ENCODE measurements around the gene SLC10A3.

DNA sequence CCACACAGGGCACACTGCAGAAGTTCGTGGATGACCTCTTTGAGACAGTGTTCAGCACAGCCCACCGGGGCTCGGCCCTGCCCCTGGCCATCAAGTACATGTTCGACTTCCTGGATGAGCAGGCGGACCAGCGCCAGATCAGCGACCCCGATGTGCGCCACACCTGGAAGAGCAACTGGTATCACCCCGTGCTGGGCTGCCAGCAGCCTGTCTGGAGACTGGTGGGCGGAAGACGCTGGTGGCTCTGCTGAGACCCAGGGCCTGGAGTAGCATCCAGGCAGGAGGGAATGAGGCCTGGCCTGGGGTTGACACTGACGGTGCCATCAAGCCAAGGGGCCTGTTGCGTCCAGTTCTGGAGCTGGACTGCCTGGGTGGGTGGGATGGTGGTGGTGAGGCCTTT lies 20.0 kb downstream of the SLC10A3 start:
- TF ChIP-seq, protein P1, sequence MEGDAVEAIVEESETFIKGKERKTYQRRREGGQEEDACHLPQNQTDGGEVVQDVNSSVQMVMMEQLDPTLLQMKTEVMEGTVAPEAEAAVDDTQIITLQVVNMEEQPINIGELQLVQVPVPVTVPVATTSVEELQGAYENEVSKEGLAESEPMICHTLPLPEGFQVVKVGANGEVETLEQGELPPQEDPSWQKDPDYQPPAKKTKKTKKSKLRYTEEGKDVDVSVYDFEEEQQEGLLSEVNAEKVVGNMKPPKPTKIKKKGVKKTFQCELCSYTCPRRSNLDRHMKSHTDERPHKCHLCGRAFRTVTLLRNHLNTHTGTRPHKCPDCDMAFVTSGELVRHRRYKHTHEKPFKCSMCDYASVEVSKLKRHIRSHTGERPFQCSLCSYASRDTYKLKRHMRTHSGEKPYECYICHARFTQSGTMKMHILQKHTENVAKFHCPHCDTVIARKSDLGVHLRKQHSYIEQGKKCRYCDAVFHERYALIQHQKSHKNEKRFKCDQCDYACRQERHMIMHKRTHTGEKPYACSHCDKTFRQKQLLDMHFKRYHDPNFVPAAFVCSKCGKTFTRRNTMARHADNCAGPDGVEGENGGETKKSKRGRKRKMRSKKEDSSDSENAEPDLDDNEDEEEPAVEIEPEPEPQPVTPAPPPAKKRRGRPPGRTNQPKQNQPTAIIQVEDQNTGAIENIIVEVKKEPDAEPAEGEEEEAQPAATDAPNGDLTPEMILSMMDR (IDR thresholded peaks at IDR 0.05), result no peak
- no peak for TF ChIP-seq POLR2A (IDR thresholded peaks at IDR 0.05)
